Thyroid gland (tissue), 4 donors: ENCODE measurements around the gene TEX35.

Experiments
- POLR2A ChIP-seq, 2 donors: fragments of 450-650 bp; IDR thresholded peaks; one replicate each; pipeline ENCODE4 v1.6.1; 2017; ENCODE audit warnings: antibody characterized with exemption in 2 of 2, mild to moderate bottlenecking in 2 of 2, moderate library complexity in 1 of 2
- TF ChIP-seq, protein P1 (sequence below), 6 experiments: fragments of 200-600 bp in 3 of 6; fragments of 450-650 bp in 3 of 6; sonication (generic) in 3 of 6; IDR thresholded peaks; one replicate each; pipeline ENCODE4 v1.5.1; 2016 to 2019; ENCODE audit warnings: antibody characterized with exemption in 6 of 6, mild to moderate bottlenecking in 2 of 6, inconsistent platforms in 1 of 6, moderate library complexity in 1 of 6

DNA sequence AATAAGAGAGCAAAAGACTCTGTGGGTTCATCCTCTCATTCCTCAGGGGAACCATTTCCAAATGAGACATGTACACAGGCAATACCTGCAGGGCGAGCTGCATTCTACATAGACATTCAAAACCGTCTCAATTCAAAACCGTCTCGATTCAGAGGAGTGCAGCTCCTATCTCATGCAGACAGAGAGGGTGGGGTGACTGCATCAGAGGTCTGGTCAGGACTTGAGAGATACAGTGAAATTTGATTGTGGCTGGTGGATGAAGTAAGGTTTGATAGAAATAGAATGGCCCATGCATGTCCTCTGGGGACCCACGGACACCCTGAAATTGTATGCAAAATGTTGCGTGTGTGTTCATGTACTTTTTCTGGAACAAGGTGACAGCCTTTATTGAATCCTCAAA is 27.3 kb downstream of the TEX35 start:
- TF ChIP-seq POLR2A (IDR thresholded peaks at IDR 0.05): no peak
- TF ChIP-seq, protein P1, sequence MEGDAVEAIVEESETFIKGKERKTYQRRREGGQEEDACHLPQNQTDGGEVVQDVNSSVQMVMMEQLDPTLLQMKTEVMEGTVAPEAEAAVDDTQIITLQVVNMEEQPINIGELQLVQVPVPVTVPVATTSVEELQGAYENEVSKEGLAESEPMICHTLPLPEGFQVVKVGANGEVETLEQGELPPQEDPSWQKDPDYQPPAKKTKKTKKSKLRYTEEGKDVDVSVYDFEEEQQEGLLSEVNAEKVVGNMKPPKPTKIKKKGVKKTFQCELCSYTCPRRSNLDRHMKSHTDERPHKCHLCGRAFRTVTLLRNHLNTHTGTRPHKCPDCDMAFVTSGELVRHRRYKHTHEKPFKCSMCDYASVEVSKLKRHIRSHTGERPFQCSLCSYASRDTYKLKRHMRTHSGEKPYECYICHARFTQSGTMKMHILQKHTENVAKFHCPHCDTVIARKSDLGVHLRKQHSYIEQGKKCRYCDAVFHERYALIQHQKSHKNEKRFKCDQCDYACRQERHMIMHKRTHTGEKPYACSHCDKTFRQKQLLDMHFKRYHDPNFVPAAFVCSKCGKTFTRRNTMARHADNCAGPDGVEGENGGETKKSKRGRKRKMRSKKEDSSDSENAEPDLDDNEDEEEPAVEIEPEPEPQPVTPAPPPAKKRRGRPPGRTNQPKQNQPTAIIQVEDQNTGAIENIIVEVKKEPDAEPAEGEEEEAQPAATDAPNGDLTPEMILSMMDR (IDR thresholded peaks at IDR 0.05): no peak
